Glomerular endothelial cell (primary cell): ENCODE results near the gene MZT1. TPM values are rescaled to one million over a fixed set of nuclear protein-coding genes. Genes with fewer than 3 reads are reported as not detected.
"Not testable (repeated sequence)": the region's sequence is repeated elsewhere in the genome, so short reads cannot be mapped to it uniquely, and the experiment has no call there.

Source experiments
- DNase-seq: peaks from one replicate; pipeline ENCODE4 v3.0.0-alpha.2; 2011; ENCODE audit warnings: low read depth, low spot score; ENCODE audit errors: extremely low read depth
- total RNA-seq: library from RNA; depleted of rRNA; stranded (reverse); fragments of >200 nt; gene quantifications from 2 replicates; pipeline ENCODE4 v1.2.3, GENCODE V29; 2015

The MZT1 gene
- total RNA-seq = 7.9 and 13.0 TPM in 2 replicates

DNA sequence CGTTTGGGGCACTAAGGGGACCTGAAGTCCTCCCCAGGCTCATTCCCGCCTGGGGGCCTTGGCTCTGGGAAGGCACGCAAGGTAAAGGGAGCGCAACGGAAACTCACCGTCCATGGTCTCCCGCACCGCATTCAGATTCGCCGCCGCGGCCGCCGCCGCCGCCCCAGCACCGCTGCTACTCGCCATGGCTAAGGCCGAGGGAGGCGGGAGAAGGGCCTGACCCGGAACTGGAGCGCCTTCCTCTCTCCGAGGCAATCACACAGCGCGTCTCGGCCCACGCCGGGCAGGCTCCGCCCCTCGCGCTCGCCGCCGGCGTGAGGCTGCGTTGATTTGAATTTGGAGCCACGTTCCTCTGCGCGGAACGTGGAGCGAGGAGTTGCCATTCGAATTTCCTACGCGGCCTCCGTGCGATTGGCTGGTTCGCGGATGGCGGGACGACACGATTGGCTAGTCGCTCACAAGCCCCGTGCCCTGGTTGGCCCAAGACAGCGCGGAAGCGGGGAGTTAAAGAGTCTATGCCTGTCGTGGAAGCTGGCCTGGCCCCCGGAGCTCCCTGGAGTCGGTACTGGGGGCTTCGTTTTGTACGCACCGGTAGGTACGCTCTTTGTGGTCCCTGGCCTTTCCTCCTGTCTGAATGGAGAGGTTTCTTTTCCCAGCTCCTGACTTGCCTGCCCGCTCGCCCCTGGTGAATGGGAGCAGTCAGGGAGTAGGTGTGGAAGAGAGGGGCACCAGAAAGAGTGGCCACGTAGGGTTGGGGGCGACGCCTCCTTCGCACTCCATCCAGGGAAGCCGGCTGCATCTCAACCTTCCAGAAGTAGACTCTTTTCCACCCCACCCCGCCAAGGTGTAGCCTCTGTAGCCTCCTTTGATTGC, at the start of gene MZT1, which contains the start of gene BORA:
TSS of gene MZT1 (minus strand) at position 213 of the 873 bp plus-strand sequence. CDS start at position 186, 27 bp downstream.
TSS of gene BORA (plus strand) at position 507 of the 873 bp plus-strand sequence. CDS start 1,018 bp downstream, outside the sequence.
- peak; percentile 88 for DNase-seq

- no peak for DNase-seq
Measured at GRCh38 chr13:72774019-72774418, 46.6 kb upstream of the MZT1 start.

GRCh38 chr13:72763411-72763810, 36.0 kb upstream of the MZT1 start:
- DNase-seq = no peak

DNA sequence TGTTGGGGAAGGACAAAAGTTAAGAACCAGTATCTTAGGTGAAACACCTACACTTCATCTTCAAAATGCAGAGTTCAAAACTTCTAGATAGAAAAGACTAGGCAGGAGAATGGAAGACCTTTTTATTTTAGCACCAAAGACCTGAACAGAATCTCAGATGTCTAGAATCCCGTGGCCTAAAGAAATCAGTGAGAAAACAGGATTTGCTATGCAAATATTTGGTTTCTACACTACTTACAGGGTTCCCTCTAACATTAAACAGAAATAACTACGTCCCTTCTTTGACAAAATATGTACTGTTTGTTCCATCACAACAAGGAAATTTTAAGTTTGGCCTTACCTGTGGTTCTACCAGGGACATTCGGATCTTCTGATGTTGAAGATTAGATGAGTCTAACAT, 32.8 kb upstream of the MZT1 start:
- no peak for DNase-seq

DNA sequence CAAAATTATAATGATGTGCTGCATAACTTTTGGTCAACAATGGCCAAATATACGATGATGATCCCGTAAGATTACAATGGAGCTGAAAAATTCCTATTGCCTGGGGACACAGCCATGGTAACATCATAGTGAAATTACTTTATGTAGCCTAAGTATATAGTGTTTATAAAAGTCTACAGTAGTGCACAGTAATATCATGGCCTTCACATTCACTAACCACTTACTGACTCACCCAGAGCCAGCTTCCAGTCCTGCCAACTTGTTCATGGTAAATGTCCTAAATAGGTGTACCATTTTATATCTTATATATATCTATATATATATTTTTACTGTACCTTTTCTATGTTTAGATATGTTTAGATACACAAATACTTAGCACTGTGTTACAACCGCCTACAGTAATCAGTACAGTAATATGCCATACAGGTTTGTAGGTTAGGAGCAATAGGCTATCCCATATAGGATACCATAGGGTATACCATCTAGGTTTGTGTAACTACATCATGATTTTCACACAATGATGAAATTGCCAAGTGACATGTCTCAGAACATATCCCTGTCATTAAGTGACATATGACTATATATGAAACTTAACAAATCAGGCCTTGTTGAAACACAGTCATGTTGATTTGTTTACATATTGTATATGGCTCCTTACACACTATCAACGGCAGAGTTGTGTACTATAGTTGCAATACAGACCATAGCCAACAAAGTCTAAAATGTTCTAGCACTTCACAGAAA, 30.5 kb upstream of the MZT1 start:
- no peak for DNase-seq

DNA sequence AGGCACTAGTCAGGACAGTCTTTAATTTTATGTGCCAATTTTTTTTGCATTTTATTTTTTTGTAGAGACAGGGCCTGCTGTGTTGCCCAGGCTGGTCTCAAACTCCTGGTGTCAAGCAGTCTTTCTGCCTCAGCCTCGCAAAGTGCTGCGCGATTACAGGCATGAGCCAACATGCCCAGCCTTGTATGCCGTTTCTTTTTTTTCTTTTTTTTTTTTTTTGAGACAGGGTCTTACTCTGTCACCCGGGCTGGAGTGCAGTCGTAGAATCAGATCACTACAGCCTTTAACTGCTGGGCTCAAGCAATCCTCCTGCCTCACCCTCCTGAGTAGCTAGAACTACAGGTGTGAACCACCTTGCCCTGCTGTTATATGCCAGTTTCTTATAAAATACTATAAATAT, 26.7 kb upstream of the MZT1 start:
- no peak for DNase-seq

- no peak for DNase-seq
Measured at GRCh38 chr13:72751220-72751619, 23.8 kb upstream of the MZT1 start.

- DNase-seq = no peak
Measured at GRCh38 chr13:72745260-72745659, 17.8 kb upstream of the MZT1 start.

- no peak for DNase-seq
Measured at GRCh38 chr13:72740015-72740414, 12.6 kb upstream of the MZT1 start.

DNA sequence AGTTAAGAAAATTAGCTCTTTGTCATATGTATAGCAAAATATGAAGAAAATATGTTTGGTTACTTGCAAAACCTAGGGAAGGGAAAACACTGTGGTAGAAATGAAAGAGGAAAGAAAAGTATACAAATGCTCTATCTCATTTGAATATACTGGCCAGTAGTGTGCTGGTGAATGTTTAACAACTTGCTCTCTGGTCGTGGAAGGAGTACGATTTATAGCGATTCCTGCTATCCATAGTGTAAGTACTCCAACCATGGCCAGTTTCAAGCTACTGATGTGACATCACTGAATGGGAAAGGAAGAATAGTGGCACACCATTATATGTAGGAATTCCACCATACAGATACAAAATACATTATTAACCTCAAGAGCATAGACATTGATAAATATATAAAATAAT, 9.6 kb upstream of the MZT1 start:
- DNase-seq = no peak

DNA sequence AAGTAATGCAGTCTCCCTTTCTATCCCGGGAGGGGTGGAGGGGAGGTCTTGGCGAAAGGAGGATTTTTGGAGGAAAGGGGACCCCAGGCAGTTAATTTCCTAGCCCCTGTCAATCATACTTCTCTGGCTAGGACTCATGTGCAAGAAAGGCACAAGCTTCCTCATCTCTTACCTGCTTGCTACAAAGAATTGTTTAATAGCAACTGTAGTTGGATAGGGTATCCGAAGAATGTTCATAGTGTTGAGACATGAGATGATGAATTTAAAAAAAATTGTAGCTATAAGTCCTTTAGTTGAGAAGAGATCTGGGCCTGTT, 819 bp upstream of the MZT1 start:
- DNase-seq = no peak

GRCh38 chr13:72726726-72727416, 558 bp downstream of the MZT1 start:
- no peak for DNase-seq

DNA sequence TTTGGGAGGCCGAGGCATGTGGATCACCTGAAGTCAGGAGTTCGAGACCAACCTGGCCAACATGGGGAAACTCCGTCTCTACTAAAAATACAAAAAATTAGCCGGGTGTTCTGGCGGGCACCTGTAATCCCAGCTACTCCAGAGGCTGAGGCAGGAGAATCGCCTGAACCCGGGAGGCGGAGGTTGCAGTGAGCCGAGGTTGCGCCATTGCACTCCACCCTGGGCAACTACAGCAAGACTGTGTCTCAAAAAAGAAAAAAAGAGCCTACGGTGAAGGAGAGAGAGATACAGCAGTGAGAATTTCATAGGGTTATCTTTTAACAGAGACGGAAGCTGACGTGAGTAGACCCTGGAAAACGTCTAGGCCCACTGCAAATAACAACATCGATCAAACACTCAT, 1.2 kb downstream of the MZT1 start:
- not testable (repeated sequence) for DNase-seq

DNA sequence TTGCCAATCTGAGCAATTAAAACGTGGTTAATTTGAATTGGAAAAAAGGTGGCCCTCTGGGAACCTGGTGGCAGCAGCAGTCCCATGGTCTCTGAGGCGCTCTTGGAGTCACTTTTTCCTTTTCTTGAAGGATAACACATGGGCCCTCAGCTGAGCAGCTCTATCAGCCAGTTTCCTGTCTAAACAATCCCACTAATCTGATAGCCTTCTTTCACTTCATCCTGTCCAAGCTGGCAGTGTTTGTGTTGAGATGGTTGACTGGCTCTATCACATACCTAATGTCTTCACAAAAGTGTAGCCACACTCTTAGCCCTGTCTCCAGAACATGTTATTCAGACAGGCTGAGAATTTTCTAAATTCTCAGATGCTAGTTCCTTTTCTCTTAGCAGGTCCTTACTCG, 10.7 kb downstream of the MZT1 start:
- DNase-seq = no peak

- no peak for DNase-seq
Measured at GRCh38 chr13:72700509-72700908, 26.9 kb downstream of the MZT1 start.

DNA sequence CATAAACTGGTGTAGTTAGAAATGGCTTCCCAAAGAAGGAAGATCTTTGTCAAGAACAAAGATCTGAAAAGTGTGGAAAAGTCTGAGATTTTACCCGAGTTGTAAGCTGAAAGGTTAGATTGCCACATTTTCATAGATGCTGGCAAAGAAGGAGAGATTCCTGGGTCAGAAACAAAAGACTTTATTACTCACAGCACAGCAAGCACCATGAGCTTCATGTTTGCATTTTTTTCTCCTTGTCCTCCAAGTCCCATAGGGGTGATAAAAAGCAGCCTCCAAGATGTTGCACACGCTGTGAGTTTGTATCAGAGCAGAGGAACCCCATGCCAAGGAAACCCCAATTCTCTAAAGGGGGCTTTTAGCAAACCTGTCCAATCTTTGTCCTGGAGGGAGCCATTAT, 29.3 kb downstream of the MZT1 start:
- no peak for DNase-seq

- DNase-seq = no peak
Measured at GRCh38 chr13:72696579-72696978, 30.9 kb downstream of the MZT1 start.

DNA sequence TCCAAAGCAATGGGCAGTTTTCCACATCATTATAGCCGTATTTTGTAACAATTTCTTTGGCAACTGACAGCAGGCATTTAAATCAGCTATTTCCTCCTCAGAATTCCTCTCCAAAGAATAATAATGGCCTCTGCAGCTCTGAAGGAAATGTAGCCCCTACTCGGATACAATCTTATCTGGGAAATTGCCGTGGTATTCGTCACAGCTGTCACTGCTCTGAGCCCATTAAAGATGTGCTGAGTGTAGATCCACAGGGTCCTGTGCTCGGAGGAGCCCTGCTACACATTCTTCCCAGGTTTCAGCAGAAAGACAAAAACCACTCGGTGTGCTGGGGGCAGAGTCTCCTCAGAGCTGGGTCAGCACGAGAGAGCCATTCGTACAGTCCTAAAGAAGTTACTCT, 33.1 kb downstream of the MZT1 start:
- DNase-seq = no peak

GRCh38 chr13:72693832-72694231, 33.6 kb downstream of the MZT1 start:
- no peak for DNase-seq

GRCh38 chr13:72692884-72693514, 34.4 kb downstream of the MZT1 start:
- DNase-seq = no peak

DNA sequence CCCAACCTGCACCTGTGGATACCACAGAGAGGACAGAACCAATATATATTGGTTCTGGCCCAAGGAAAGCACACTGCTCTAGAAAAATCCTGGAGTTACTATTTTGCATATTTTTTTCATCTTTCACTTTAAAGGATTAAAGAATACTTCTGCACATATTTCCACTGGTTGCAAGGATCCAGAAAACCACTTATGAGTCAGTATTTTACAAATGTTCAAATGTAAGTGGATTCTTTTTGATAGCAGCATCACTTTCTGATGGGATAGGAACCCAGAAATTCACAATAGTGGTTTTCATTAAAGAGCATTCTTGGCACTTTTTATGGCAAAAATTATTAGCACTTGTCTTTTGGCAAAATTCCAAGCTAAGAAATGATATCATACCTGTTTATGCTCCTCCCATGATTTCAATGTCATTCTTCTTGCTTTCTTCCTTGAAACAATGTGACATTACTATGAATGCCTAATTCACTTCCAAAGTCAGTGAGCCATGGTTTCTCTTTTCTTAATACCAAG, 38.2 kb downstream of the MZT1 start:
- DNase-seq = no peak
